ENCODE results near the gene TM9SF3.
"Not testable (repeated sequence)": the region's sequence is repeated elsewhere in the genome, so short reads cannot be mapped to it uniquely, and the experiment has no call there.

The TM9SF3 gene

DNA sequence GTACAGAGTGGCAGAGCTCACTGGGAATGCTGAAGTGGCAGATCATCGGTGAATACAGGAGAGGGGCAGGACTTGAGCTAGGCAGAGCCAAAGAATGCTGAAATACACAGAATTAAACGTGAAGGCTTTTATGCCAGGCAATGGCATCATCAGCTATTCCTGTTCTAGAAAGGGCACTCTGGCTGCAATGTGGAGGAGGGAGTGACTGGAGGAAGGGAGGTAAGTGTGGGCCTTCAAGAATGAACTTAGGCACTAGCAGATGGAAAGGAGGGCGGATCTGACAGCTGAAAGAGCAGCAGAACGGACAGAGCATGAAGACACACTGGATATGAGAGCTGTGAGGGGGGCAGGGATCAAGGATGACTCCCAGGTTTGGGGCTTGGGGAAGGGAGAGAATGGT, 12.0 kb upstream of the TM9SF3 start:
- DNase-seq = no peak

- no peak for DNase-seq
These were observed 9.9 kb upstream of the TM9SF3 start for GRCh38 chr10:96596422-96597407.

DNA sequence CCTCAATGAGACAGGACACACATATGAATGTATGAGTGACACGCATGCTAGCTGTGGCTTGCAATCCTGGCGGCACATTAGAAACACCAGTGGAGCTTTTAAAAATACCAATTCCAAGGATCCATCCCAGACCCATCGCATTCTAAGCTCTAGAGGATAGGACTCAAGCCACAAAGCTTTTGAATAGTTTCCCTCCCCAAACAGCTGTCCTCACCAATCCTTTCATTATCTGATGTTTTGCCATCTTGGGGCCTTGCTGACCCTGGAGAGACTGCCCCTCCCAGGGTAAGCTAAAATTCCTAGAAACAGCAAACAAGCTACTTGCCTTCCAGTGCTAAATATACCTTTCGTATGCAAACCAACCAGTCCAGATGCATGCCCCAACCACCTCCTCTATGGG, 8.9 kb upstream of the TM9SF3 start:
- no peak for DNase-seq

DNA sequence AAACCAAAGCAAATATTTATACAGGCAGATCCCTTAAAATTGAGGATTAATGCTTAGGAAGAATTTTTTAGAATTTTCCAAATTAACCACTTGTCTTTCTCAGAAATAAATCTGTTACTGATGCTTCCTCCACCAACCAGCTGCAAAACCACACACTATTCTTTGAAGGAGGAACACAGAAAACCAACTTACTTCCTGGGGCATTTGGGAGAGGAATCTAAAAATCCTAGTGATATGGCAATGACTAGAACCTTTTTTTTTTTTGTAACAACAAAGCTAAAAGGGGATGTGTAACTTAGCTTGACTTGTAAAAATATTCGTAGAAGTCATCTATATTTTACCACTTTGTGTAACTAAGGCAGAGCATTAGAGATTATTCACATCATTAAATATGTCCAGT, 5.1 kb upstream of the TM9SF3 start:
- DNase-seq = no peak

GRCh38 chr10:96588616-96589419, 2.0 kb upstream of the TM9SF3 start:
- DNase-seq = no peak

DNA sequence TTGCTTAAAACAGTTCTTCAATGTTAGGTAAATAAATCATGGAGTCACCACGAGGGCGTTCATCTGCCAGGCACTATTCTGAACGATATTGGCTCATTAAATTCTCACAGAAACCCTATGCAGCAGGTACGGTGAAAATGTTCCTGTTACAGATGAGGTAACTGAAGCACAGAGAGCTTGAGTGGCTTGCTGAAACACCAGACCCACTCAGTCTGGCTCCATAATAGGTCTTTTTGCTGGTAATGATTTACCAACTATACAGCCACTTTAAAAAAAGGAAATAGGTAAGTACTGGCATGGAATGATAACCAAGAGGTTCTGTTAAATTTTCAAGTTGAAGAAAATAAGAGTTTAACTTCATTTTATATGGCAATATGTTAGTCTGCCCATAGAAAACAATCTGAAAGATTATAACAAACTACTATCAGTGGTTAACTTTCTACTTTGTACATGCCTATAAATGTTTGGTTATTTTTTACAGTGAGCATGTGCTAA, 1.3 kb upstream of the TM9SF3 start:
- DNase-seq = no peak

DNA sequence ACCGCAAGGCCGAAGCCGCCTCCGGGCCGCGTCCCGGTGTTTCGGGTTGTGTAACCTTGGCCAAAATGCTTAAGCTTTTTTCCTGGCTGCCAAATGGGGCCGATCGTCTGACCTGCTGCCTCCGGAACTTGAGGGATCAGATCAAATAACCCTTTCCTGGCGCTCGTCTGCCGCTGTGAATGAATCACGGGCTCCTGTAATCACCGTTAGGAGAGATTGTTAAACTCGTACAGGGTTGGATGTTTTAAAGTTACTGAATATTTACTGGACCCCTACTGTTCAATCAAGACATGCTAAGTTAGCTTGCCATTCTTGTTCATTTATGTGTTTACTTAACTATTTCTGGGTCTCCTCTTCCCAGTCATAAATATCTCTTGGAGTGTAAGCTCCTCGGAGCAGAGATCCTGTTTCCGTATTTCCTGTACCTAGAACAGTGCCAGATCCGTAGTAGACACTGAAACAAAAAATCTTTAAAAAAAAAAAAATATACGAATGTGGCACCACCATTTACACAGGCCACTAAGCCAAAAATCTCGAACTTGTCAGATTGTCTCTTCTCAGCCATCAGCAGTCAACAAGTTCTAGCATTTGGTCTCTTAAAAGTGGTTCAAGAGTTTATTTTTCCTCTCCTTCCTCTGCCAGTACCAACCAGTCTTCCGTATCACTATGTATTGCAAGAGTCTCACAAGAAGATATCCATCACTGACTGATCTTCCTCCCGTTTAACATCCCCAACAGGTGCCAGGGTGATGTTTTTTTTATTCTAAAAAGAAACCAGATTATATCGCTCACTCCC, 650 bp upstream of the TM9SF3 start:
- DNase-seq = peak in 1 of 2 experiments; percentile 68

DNA sequence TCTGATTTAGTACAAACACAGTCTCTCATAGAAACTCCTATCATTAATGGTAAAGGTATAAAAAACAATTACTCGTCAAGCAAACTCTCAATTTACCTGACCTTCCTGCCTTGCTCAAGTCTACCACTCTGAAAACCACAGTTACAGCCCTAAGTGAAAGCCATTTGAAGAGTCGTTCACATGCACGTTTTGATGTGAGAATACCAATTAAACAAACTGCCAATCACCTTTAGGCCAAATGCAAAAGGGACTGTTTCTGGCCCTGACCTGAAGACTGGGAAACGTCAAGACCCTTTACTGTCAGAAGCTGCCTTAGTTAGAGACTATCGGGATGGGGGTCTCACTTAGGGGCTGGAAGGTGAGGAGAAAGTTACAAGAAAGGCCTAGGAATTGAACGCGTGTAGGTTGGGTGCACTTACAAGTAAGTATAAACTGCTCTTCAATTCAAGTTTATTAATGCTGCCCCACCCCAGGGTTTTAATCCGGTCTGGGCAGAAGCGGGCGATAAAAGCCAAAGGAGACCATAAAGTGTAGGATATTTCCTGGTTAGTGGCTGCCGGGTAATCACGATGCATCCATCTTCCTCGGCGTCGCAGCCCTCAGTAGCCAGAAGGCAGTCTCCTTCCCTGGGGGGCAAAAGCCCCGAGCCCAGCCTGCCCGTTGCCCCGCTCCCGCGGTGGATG, 935 bp downstream of the TM9SF3 start:
- DNase-seq = peak in 1 of 2 experiments; percentile 5

DNA sequence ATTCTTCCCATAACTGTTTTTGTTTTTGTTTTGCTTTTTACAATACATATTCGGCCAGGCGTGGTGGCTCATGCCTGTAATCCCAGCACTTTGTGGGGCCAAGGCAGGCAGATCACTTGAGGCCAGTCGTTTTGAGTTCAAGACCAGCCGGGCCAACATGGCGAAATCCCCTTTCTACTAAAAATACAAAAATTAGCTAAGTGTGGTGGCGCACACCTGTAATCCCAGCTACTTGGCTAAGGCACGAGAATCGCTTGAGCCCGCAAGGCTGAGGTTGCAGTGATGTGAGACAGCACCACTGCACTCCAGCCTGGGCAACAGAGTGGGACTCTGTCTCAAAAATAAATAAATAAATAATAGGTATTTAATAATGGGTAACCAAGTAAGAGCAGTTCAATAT, 2.3 kb downstream of the TM9SF3 start:
- DNase-seq = no peak

DNA sequence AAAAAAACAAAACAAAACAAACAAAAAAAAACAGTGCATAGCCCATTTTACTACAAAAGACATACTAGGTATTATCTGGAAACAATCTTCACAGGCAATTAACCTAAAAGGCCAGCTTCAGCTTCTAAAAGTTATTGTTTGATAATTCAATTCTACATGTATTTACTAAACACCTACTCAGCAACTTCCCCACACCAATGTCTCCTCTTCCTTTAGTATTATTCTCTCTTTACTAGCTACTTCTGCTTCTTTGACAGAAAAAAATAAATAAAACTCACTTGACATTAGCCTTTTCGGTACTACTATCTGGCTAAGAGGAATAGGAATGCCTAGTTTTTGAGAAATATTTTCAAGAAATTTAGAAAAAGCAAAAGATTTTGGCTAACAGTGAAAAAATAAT, 2.8 kb downstream of the TM9SF3 start:
- DNase-seq = no peak

DNA sequence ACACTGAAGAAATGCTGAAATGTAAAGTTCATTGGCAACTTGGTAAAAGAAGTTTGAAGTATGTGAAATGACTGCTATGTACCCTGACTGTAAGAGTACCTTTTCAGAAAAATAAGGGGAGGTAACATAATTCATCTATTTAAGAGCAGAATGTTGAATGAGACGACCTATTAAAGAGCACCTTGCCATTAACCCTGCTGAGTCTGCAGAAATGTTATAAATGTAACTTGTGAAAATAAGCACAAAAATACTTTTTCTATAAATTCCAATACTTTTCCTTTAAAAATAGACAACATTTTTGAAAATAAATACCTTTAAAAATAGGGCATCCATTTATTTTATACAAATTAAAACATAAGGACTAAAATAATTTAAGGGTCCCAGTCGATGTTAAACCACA, 7.7 kb downstream of the TM9SF3 start:
- DNase-seq = no peak

DNA sequence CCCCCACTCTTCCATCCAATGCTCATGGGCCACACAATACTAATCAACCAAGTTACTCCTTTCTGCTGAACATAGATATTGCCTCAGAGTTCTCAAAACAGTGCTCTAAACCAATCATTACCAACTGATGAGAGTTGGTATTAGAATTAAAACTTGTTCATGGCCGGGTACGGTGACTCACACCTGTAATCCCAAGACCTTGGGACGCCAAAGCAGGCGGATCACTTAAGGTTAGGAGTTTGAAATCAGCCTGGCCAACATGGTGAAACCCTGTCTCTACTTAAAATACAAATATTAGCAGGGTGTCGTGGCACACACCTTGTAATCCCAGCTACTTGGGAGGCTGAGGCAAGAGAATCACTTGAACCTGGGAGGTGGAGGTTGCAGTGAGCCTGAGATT, 8.2 kb downstream of the TM9SF3 start:
- DNase-seq = no peak

DNA sequence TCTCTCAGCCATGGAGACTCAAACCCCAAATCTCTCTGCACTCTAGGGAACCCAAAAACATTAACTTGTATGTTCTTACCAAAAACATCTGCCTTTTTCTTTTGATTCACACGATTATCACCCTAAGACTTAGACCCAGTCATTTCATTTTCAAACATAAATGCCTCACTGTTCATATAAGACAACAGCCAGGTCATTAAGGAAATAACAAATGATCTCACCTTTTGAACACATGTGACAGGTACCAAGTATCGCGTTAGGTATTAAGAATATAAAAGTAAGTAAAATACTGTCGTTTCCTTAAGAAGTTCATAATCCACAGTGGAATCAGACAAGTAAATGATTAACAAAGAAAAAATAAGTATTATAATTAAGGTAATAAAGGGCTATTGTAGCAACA, 8.8 kb downstream of the TM9SF3 start:
- DNase-seq = no peak

GRCh38 chr10:96577069-96577468, 9.7 kb downstream of the TM9SF3 start:
- no peak for DNase-seq

- no peak for DNase-seq
These were observed 10.4 kb downstream of the TM9SF3 start for GRCh38 chr10:96576277-96576980.

GRCh38 chr10:96574564-96574963, 12.2 kb downstream of the TM9SF3 start:
- DNase-seq = not testable (repeated sequence)

DNA sequence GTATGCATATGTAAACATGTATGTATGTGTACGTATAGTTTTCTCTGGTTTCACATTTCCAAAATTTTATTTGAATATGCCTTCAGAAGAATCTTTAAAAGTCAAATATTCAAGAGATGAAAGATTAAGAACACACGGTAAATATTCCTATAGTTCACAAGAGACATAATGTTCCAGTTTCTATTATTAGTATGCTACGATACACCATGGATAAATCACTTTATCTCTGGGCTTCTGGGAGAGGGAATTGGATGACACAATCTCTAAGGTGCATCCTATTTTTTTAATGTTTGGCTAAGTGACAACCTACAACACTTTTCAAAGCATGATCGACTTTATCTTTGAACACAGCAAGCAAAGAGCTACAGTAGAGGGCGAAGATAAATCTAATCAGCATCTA, 13.8 kb downstream of the TM9SF3 start:
- no peak for DNase-seq

- no peak for DNase-seq
These were observed 15.5 kb downstream of the TM9SF3 start for GRCh38 chr10:96570983-96571964.

GRCh38 chr10:96570511-96570910, 16.3 kb downstream of the TM9SF3 start:
- DNase-seq = no peak

GRCh38 chr10:96568402-96568801, 18.4 kb downstream of the TM9SF3 start:
- DNase-seq = no peak

Measured in NCI-H187 (cell line).